HG03196 (cell line): Measurements from ENCODE around the gene CYTH2.
"Not testable (repeated sequence)": the region's sequence is repeated elsewhere in the genome, so short reads cannot be mapped to it uniquely, and the experiment has no call there.

Experiments
- ATAC-seq: cut with Tn5 transposase; IDR thresholded peaks from one replicate; pipeline ENCODE4 v1.9.1; 2021; ENCODE audit not compliant: unreplicated experiment

The CYTH2 gene

DNA sequence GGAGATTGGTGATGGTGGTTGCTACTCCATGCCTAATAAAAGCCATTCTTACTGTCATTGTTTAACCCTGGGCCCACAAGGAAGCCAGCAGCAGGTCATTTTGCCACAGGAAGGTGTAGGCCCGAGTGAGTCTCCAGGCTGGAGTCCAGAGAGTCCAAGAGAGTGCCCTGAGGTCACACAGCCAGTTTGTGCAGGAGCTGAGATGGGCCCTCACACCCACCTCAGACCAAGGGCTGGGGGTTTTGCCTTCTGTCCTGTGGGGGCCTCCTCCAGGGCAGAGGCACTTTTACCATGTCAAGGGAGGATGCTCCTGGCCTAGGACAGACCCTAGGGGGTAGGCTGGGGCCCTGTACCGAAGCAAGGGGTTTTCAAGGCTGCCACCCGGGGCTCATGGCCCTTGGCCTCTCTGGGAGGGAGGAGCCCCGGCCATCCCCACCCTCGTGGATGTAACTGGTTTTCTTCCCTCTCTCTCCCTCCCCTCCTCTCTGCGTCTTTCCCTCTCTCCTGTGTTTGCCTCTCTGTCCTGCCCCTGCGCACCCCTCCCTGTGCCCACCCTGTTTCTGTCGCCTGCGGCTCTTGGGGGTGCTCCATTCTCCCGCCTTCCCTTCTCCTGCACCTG, 8.0 kb downstream of the CYTH2 start:
- no peak for ATAC-seq

DNA sequence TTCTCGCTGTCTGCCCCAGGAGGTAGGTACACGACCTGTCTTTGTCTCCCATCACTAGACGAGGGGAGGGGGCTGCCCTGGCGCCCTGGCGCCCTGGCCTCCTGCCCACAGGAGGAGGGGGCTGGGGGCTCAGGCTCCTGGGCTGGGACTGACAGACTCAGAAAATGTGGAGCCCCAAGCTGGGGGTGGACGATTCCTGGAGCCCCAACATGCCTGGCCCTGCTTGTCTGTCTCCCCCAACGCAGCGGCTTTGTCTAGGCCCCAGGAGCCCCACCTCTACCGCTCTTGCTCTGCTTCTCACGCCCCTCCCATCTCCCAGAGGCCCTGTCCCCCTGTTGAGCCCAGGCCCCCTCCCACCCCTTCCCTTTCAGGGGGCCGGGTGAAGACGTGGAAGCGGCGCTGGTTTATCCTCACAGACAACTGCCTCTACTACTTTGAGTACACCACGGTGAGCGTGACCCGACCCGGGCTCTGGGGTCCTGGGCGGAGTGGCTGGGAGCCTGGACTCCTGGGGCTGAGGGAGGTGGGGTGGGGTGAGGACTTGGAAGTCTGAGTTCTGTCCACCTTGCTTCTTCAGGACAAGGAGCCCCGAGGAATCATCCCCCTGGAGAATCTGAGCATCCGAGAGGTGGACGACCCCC, 8.6 kb downstream of the CYTH2 start:
- ATAC-seq = no peak

DNA sequence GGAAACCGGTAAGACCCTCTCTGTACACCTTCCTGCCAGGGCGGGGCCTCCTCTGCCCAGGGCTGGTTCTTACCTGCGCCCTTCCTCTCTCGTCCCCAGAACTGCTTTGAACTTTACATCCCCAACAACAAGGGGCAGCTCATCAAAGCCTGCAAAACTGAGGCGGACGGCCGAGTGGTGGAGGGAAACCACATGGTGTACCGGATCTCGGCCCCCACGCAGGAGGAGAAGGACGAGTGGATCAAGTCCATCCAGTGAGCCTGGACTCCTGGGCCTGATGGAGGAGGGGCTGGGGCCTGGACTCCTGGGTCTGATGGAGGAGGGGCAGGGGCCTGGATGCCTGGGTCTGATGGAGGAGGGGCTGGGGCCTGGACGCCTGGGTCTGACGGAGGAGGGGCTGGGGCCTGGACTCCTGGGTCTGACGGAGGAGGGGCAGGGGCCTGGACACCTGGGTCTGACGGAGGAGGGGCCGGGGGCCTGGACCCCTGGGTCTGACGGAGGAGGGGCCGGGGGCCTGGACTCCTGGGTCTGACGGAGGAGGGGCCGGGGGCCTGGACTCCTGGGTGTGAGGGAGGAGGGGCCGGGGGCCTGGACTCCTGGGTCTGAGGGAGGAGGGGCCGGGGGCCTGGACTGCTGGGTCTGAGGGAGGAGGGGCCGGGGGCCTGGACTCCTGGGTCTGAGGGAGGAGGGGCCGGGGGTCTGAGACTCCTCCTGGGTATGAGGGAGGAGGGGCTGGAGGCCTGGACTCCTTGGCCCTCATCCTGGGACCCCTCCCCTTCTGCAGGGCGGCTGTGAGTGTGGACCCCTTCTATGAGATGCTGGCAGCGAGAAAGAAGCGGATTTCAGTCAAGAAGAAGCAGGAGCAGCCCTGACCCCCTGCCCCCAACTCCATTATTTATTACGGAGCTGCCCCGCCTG, 9.4 kb downstream of the CYTH2 start:
- ATAC-seq = no peak

DNA sequence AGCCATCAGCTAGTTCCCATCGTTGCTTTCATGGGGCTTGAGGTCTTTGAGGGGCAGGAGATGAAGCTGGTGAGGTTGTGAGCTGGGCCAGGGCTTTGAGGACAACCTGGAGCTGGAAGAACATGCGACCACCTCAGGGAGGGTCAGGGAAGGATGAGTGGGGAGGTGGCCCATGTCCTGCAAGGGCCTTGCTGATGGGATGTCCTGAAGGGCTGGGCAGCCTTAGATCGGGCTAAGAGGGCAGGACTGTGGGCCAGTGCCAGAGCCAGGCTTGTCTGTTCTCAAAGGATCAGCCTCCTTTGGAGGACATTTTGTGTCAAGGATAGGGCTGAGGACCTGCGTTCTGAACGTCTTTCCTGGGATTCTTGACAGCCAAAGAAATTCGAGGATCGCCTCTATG, 10.5 kb downstream of the CYTH2 start:
- no peak for ATAC-seq

DNA sequence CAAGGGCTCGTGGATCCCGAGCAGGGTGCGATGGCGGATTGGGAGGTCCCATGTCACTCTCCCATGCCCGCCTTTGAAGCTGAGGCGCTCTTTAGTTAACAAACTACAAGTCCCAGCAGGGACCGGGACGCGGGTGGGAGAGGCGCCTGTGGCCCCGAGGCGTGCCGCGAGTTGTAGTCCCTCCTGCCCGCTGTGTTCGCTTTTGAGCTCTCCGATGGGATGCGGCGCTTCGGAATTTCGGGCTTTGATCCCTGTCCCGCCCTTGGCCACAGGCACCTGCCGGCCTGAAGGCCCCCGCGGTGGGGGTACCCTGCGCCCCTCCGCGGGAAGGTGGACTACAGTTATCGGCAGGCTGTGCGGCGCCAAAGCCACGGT, 11.0 kb downstream of the CYTH2 start:
- no peak for ATAC-seq

DNA sequence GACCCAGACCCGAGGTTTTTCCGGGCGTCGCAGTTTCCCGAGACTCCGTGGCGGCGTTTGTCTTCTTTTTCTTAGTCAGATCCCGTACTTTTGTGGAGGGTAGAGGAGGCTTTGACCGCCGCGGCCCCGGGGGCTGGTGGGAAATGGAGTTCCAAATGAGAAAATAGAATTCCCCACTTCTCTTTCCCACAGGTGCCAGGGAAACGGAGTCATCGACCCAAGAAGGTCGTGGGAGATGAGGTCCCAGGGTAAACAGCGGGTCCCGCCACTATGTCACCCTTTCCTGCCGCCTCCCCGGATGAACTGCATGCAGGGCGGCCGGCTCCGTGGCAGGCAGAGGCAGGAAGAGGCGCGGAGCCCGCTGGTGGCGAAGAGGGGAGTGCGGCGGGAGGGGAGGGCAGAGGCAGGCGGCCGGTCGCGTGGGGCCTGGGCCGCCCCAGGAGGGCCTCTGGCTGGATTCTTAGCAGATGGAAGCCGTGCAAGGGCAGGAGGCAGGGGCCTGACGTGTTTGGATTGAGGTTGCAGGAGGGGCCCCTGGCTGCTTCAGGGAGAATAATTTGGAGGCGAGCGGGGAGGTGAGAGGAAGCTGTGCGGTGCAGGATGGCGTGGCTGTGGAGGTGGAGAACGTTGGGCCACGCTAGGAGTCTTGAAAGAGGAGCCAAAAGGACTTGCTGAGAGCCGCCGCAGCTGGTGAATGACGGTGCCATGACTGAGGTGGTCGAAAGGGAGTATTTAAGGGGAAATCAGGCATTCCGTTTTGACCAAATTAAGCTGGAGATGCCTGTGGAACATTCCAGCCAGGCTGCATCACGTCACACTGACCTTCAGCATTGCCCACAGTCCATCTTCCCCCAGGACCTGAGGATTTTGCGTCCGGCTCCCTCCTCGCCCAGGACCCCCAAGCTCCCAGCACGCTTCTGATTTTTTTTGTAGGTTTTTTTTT, 11.7 kb downstream of the CYTH2 start:
- no peak for ATAC-seq

DNA sequence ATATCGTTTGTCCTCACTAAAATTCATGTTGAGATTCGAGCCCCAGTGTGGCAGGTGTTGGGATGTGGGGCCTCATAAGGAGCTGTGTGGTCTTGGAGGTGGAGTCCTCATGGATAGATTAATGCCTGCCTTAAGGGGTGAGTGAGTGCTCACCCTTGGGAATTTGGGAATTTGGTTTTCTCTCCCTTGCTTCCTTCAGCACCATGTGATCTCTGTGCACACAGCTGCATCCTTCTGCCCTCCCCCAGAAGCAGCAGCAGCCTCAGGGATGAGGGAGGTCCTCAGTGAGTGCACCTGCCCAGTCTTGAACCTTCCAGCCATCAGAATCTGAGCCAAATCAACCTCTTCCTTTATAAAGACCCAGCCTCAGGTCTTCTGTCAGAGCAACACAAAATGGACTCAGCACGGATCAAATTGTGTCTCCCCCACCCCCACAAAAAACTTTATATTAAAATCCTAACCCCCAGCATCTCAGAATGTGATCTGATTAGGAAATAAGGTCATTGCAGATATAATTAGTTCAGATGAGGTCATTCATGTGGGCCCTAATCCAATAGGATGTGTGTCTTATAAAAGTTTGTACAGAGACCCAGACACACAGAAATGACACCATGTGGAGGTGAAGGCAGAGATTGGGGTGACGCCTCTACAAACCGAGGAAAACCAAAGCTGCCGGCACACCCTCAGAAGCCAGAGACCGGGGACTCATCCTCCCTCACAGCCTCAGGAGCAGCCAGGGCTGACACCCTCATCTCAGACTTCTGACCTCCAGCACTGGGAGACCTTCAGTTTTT, 12.9 kb downstream of the CYTH2 start:
- ATAC-seq = no peak

DNA sequence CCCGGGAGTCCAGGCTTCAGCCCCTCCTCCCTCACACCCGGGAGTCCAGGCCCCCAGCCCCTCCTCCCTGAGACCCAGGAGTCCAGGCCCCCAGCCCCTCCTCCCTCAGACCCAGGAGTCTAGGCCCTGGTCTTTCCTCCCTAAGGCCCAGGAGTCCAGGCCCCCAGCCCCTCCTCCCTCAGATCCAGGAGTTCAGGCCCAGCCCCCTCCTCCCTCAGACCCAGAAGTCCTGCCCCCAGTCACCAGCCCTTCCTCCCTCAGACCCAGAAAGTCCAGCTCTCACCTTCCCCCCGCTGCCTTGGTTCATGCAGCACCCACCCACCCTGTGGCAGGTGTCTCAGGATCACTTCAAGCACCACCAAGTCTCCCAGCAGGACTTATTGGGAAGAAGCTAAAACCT, 14.1 kb downstream of the CYTH2 start:
- ATAC-seq = no peak

DNA sequence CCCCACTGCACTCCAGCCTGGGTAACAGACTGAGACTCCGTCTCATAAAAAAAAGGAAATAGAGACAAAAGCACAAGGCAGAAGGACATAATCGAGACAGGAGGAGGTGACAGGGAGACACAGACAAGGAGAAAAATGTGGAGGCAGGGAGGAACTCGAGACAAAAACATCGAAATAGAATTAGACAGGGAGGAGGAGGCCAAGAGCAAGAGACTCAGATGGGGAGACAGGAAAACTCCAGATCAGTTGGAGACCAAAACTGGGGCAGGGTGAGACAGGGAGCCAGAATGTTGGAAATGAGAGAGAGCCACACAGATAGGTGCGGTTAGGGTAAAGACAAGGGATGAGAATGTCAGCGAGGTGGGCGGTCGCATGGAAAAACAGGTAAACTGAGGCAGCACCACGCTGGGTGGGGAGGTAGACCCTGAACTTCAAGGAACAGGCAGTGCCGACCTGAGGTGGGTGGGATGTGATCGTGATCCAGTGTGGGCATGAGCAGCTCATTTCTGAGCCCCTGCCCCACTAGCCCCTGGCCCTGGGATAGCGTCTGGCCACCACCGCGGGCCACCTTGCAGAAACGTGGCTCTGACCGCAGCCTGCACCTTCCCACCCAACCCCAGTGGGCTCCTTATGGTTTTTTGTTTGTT, 15.2 kb downstream of the CYTH2 start:
- ATAC-seq = no peak

DNA sequence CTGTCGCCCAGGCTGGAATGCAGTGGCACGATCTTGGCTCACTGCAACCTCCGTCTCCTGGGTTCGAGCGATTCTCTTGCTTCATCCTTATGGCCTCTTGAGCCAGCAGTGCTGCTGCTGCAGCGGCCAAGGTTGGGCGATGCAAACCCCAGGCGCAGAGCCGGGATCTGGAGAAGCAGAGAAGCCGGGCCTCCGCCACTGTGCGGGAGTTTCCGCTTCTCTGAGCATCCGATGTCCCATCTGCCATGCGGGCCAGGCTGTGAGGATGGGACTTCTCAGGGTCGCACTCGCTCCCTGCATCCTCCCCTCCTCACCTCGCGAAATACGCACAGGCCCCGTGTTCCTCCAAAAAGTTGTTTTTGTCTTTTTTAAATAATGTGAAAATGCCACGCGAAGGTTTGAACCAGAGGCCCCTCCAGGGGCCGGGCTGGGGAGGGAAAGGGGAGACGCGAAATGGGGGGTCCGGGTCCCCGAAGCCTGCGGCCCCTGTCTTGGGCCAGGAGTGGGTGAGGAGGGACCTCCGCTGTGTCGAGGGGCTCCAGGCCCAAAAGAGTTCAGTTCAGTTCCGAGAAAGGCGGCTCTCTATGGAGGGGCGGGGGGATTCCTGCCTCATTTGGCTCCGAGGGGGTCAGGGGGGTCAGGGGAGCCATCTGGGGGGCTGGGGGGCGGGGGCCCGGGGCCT, 15.9 kb downstream of the CYTH2 start:
- no peak for ATAC-seq

DNA sequence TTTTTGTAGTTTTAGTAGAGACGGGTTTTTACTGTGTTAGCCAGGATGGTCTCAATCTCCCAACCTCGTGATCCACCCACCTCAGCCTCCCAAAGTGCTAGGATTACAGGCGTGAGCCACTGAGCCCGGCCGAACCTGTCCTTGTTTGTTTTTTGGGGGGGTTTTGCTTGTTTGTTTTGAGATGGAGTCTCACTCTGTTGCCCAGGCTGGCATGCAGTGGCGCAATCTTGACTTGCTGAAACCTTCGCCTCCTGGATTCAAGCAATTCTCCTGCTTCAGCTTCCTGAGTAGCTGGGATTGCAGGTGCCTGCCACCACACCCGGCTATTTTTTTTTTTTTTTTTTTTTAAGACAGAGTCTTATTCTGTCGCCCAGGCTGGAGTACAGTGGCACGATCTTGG, 17.5 kb downstream of the CYTH2 start:
- ATAC-seq = not testable (repeated sequence)

DNA sequence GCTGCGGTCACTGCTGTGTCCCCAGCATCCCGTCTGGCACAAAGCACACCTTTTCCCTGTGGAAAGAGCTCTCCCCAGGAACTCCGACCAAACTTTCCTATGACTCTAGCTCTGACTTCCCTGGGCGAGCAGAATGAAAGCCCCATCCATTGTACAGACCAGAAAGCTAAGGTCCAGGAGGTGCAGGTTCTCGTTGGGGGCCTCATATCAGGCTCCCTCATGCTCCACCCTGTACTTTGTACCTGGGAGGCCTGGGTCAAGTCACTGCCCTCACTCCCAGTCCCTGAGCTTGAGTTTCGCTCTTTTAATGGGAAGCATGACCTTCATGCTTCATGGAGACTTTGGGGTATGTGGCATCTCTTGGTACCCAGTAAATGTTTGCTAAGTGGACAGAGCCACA, 18.4 kb downstream of the CYTH2 start:
- ATAC-seq = no peak

DNA sequence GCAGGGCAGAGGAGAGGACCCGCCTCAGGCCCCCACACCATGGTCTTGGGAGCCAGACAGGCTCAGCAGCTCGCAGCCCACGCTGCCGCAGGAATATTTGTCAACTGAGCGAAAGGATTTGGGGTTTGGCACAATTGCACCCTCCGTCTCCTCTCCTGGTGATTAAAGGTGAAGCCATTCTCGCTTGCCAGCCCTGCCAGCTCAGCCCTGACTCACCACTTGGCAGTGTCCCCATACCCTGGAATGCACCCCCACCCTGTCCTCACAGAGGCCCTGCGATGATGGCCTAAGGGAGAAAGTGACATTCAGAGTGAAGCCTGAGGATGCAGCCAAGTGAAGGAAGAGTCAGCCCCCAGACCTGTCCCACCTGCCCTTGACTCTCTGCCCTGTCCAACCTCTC, 18.8 kb downstream of the CYTH2 start:
- no peak for ATAC-seq

DNA sequence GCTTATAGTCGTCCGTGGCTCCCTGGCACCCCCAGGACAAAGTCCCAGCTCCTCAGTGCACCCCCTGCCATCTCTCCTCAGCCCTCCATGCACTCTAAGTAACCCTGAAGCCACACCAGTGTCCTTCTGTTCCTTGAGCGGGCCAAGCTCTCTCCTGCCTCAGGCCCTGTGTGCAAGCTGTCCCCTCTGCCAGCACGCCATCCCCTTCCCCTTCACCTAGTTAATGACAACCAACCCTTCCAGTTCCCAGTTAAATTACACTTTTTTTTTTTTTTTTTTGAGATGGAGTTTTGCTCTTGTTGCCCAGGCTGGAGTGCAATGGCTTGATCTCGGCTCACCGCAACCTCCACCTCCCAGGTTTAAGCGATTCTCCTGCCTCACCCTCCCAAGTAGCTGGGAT, 19.3 kb downstream of the CYTH2 start:
- not testable (repeated sequence) for ATAC-seq

DNA sequence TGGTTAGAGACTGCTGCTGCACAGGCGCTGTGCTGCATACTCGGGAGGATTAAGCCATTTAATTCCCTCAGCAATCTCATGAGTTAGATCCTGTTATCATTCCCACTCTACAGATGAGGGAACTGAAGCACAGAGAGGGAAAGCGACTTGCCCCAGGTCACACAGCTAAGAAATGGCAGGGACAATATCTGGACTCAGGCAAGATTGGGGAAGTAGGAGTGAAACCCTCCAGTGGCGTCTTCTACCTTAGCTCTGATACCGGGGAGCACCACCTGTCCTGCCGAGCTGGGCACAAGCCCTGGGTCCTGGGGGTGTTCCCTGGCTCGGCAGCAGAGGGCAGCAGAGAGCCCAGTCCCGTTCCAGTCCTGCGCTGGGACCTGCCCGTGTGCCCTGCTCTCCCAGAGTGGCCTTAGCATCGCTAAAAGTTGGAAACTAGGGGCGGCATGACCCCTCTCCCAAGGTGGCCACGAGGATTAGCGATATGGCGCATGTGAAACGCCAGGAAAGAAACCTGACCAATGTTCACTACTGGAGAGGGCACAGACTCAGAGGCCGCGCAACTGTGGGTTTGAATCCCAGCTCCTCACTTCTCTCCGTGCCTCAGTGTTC, 20.5 kb downstream of the CYTH2 start:
- no peak for ATAC-seq

DNA sequence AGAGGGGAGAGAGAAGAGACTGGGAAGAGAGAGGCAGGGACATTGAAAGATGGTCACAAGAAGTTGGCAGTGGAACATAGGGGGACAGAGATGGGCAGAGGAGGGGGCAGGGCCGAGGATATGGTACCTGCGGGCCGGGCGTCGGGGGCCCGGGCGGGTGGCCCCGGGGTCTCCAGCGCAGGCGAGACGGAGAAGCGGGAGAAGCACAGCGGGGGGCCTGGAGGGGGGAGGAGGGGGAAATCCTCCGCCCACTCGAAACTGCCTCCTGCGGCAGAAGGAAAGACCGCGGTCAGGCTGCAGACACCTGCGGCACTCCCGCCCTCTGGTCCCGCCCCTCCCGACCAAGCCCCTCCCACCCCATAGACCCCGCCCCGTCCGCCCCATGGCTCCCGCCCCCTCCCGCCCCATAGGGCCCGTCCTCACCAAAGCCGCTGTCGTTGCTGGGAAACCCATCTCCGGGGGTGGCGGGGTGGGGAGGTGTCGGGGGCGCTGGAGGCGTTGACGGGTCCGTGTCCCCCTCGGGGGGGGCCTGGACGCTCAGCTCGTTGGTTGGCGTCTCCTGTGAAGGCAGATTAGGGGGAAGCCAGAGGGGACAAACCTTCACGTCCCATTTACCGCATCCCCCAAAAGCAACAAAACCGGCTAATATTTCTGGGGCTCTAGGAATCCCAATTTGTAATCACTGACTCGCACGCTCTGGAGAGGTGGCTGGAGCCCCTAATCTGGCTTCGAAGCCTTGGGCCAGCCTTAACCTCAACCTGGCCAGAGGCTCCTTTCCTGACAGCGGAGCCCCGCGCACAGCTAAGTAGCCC, 22.0 kb downstream of the CYTH2 start:
- no peak for ATAC-seq

DNA sequence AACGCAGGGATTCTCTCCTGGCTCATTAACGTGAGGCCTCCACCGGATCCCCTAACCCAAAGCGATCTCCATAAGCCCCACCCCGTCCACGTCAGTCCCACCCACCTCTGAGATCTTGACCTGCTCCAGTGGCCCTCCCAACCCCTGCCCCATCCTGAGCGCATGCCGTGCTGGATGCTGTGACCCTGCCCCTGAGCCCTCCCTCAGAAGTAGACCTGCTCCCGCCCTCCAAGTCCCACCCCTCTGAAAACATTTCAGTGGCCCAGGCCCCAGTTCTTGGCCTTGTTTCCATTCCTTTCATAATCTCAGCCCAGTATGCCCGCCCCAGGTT, 22.6 kb downstream of the CYTH2 start:
- no peak for ATAC-seq
